Measurements from ENCODE around the gene DRAM1. TPM values are rescaled to one million over a fixed set of nuclear protein-coding genes. Genes with fewer than 3 reads are reported as not detected.
A peak's percentile ranks its signal among the peaks of the same experiment; 100 is the strongest.

DRAM1 gene
- total and polyA plus RNA-seq, 9 of the 15 experiments (the other 6 are each of a cell fraction or from before 2014, with no cell fraction given), result 1.4 to 4.3 (median 2.7) TPM

DNA sequence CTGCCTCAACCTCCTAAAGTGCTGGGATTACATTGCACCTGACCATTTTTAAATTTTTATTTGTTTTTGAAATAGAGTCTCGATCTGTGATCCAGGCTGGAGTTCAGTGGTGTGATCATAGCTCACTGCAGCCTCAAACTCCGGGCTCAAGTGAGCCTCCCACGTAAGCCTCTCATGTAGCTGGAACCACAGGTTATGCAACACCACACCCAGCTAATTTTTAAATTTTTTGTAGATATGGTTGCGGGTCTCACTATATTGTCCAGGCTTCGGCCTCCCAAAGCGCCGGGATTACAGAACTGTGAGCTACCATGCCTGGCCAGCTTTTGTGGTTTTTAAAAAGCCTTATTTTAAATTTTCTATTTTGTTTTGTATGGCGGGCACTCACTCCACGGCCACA is 2.2 kb upstream of the DRAM1 start:
- no peak overlapping the region for H3K9ac ChIP-seq (ENCODE audit: insufficient read depth in 1 of 2, low read depth in 2 of 2, low read length in 2 of 2)
- ATAC-seq (no peak), DNase-seq (ENCODE audit: extremely low read depth in 1 of 4, low spot score in 3 of 4) (no peak), FAIRE-seq (no peak)
- H3K27me3 ChIP-seq (ENCODE audit: control insufficient read depth in 2 of 2, insufficient read depth in 2 of 2, low read length in 2 of 2), result no peaks in the 10 kb centered on the region
- H3K36me3 ChIP-seq (ENCODE audit: control insufficient read depth, insufficient read depth, low read length), result no peaks in the 10 kb centered on the region
- ChIA-PET CTCF (ENCODE audit: low intra/inter-chr PET ratio) (no interaction called here), POLR2A (interaction anchor here (0.6 to 1.2 kb wide), 4 partner anchors 8 to 213 kb away, joined by 3 to 4 read pairs (median 4); no protein-coding TSS in a partner anchor)
- no peaks in the 10 kb centered on the region for H3K9me3 ChIP-seq (replicated peaks; ENCODE audit: control insufficient read depth, insufficient read depth, low read depth, low read length)
- WGBS (ENCODE audit: insufficient coverage, low coverage, missing lambda C conversion rate), result 90% methylated on average over 9 of the region's 9 CpGs
- no peaks in the 10 kb centered on the region for H3K9me1 ChIP-seq (ENCODE audit: control insufficient read depth, insufficient read depth, low read length)
- no peaks in the 10 kb centered on the region for H4K20me1 ChIP-seq (replicated peaks; ENCODE audit: control insufficient read depth, insufficient read depth, low read length)
- in situ Hi-C loops (cut with MboI), result no loop called here
- TF ChIP-seq RBM25 (IDR thresholded peaks at IDR 0.05; ENCODE audit: low read depth, low read length, severe bottlenecking) (peak; percentile 25), BDP1 (IDR thresholded peaks at IDR 0.05; ENCODE audit: insufficient read depth, insufficient read length) (no peak), JUNB (CRISPR knock-in tag; conservative IDR thresholded peaks at IDR 0.05) (no peak), CEBPB (tag; IDR thresholded peaks at IDR 0.05) (peak; percentile 34; the same call in 1 of the 2 replicates), RBM15 (IDR thresholded peaks at IDR 0.05; ENCODE audit: insufficient read depth, low read length) (no peak), ZNF699 (CRISPR knock-in tag; IDR thresholded peaks at IDR 0.05; ENCODE audit: insufficient replicate concordance) (no peak), GATA2 (CRISPR knock-in tag; IDR thresholded peaks at IDR 0.05) (no peak), KDM1A (IDR thresholded peaks at IDR 0.05) (no peak), CEBPG (CRISPR knock-in tag; IDR thresholded peaks at IDR 0.05) (no peak), CEBPG (tag; conservative IDR thresholded peaks at IDR 0.05 in 1 of 2, IDR thresholded peaks at IDR 0.05 in 1 of 2) (peak in 1 of 2 experiments; percentile 29; a peak in 1 of 4 replicates), RBM34 (IDR thresholded peaks at IDR 0.05; ENCODE audit: borderline replicate concordance, insufficient read depth, low read length) (no peak)
- TF ChIP-seq, protein P1, sequence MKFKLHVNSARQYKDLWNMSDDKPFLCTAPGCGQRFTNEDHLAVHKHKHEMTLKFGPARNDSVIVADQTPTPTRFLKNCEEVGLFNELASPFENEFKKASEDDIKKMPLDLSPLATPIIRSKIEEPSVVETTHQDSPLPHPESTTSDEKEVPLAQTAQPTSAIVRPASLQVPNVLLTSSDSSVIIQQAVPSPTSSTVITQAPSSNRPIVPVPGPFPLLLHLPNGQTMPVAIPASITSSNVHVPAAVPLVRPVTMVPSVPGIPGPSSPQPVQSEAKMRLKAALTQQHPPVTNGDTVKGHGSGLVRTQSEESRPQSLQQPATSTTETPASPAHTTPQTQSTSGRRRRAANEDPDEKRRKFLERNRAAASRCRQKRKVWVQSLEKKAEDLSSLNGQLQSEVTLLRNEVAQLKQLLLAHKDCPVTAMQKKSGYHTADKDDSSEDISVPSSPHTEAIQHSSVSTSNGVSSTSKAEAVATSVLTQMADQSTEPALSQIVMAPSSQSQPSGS (CRISPR knock-in tag; IDR thresholded peaks at IDR 0.05), result no peak
- TF ChIP-seq, protein P2, sequence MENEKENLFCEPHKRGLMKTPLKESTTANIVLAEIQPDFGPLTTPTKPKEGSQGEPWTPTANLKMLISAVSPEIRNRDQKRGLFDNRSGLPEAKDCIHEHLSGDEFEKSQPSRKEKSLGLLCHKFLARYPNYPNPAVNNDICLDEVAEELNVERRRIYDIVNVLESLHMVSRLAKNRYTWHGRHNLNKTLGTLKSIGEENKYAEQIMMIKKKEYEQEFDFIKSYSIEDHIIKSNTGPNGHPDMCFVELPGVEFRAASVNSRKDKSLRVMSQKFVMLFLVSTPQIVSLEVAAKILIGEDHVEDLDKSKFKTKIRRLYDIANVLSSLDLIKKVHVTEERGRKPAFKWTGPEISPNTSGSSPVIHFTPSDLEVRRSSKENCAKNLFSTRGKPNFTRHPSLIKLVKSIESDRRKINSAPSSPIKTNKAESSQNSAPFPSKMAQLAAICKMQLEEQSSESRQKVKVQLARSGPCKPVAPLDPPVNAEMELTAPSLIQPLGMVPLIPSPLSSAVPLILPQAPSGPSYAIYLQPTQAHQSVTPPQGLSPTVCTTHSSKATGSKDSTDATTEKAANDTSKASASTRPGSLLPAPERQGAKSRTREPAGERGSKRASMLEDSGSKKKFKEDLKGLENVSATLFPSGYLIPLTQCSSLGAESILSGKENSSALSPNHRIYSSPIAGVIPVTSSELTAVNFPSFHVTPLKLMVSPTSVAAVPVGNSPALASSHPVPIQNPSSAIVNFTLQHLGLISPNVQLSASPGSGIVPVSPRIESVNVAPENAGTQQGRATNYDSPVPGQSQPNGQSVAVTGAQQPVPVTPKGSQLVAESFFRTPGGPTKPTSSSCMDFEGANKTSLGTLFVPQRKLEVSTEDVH (IDR thresholded peaks at IDR 0.05; ENCODE audit: low read depth, partially characterized antibody), result no peak
- BruUV-seq (replicated peaks), result no TSS peak
- intact Hi-C loops (cut with micrococcal nuclease), result no loop called here
- peaks cover 14 to 17% of the 10 kb centered on the region in 2 experiments; a peak in 4 of 5 replicates for H3K4me1 ChIP-seq (replicated peaks in 1 of 2; ENCODE audit: control insufficient read depth in 2 of 2, insufficient read depth in 2 of 2, low read length in 2 of 2)
- no peak overlapping the region for H3K4me3 ChIP-seq
- H2AFZ ChIP-seq (ENCODE audit: low read depth, low read length), result peak overlapping the region; percentile 42; the same call in 1 of the 2 replicates
- peak overlapping the region; percentile 38; the same call in 1 of the 3 replicates for H3K27ac ChIP-seq (ENCODE audit: extremely low read depth, low read depth, low read length)
- H3K4me2 ChIP-seq (ENCODE audit: insufficient read depth, low read length), result no peak overlapping the region
- no peaks in the 10 kb centered on the region for H3K79me2 ChIP-seq (ENCODE audit: control insufficient read depth, insufficient read depth, low read length)

Data from K562 (cell line).